Cardiac ventricle fibroblast (primary cell): ENCODE data around the gene PRSS53. TPM values are rescaled to one million over a fixed set of nuclear protein-coding genes. Genes with fewer than 3 reads are reported as not detected.

Source experiments
- total RNA-seq: library from RNA; depleted of rRNA; stranded (reverse); fragments of >200 nt; gene quantifications from 2 replicates; pipeline ENCODE4 v1.2.3, GENCODE V29; 2015

PRSS53 gene
- 1.2 and 3.2 TPM in 2 replicates for total RNA-seq

DNA sequence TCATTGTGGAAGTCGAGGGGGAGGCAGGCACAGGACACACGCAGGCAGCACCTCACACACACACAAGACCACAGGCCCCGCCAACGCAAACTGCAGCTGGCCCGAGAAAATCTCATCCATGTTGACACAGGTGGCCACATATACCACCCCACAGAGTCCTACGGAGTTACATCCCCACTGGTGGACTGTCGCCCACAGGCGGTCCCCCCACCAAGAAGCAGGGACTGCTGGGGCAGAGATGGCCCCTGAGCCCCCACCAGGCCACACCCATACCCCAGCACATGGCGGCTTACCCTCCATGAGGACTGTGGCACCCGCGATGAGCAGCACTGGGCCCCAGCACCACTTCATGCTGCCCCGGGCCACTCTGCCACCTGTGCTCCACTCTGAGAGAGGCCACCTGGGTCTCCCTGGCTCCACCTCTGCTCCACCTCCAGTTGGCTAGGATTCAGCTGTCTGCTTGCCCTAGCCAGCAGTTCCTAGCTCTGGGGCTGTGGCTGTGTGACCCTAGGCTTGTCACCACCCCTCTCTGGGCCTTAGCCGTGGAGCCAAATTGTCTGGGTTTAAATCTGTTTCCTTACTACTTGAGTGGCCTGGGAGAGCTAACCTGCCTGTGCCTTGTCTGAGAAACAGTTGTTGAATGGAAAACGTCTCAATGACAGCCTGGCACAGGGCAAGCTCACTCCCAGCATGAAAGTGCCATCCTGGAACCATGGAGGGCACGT lies at the start of gene PRSS53:
TSS of gene PRSS53 (minus strand) at position 485 of the 725 bp plus-strand sequence. CDS start at position 351, 134 bp downstream.

GRCh38 chr16:31135535-31136286 lies 47.0 kb upstream of the PRSS53 start, which contains the start of gene PRSS8:
Gene PRSS8 (minus strand): TSS chr16:31135727. CDS start chr16:31135498, 229 bp downstream.

GRCh38 chr16:31117384-31118222 lies 28.9 kb upstream of the PRSS53 start, which contains the start of gene KAT8:
Gene KAT8 (plus strand): TSS chr16:31117664. CDS start chr16:31117682, 18 bp downstream.

DNA sequence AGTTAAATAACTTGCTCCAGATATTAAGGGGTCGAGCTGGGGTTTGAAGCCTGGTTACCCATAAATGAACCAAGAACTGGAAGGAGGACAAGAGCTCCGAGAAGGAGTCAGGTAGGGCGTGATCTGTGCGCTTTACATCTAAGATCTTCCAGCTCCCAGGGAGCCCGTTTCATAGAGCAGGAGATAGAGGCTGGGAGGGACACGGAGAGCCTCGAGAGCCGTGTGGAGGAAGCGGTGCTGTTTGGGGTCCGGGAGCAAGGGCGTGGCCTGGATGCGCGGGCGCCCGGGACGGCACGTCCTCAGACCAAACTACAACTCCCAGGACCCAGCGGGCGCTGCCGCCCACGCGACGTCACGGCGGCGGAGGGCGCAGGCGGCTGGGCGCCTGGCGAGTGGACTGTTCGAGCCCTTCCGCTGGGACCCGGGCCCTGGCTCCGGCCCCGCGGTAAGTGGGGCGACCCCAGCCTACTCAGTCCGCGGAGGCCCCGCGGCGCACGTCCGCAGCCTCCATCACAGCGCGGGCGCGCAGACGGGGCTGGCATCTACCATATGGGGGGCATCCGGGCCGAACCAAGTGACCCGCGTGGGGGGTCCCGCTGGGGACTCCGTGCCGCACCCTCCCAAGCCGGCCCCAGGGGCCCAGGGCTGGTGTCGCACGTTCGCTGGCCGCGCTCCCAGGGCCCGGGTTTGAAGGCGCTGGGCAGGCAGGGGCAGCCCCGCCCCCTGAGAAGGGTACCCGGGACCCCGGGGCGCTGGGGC lies 19.5 kb upstream of the PRSS53 start, which contains the start of gene BCKDK:
TSS of gene BCKDK (plus strand) at position 352 of the 759 bp plus-strand sequence. CDS start 838 bp downstream, outside the sequence.

GRCh38 chr16:31094424-31095120 lies 5.8 kb upstream of the PRSS53 start, which contains the start of gene VKORC1:
Gene VKORC1 (minus strand): TSS chr16:31094797. CDS start chr16:31094729, 68 bp downstream.

GRCh38 chr16:31073970-31074813 lies 14.6 kb downstream of the PRSS53 start, which contains the start of the genes ZNF646 and ZNF668:
Gene ZNF646 (plus strand): TSS chr16:31074422. CDS start chr16:31076325, 1,903 bp downstream.
Gene ZNF668 (minus strand): TSS chr16:31074240. CDS start chr16:31064459, 9,781 bp downstream.

Other genes starting within 250 kb of the PRSS53 start
- 29.7 and 36.9 TPM in 2 replicates for gene BCL7C, start 194.9 kb downstream of the PRSS53 start, total RNA-seq
- gene CTF1, start 192.3 kb downstream of the PRSS53 start, total RNA-seq, result 2.0 and 3.6 TPM in 2 replicates
- gene FBXL19, start 165.4 kb downstream of the PRSS53 start, total RNA-seq, result 13.2 and 13.7 TPM in 2 replicates
- gene ORAI3, start 139.9 kb downstream of the PRSS53 start, total RNA-seq, result 45.4 and 48.9 TPM in 2 replicates
- 5.2 and 6.2 TPM in 2 replicates for gene SETD1A, start 131.2 kb downstream of the PRSS53 start, total RNA-seq
- 11.1 and 11.7 TPM in 2 replicates for gene HSD3B7, start 103.7 kb downstream of the PRSS53 start, total RNA-seq
- gene STX1B, start 78.3 kb downstream of the PRSS53 start, total RNA-seq, result 0.25 and 0.29 TPM in 2 replicates
- gene STX4, start 55.4 kb downstream of the PRSS53 start, total RNA-seq, result 19.0 and 25.1 TPM in 2 replicates
- 9.8 and 14.4 TPM in 2 replicates for gene ZNF668, start 14.7 kb downstream of the PRSS53 start, total RNA-seq
- 8.0 and 10.5 TPM in 2 replicates for gene ZNF646, start 14.5 kb downstream of the PRSS53 start, total RNA-seq
- 309 and 356 TPM in 2 replicates for gene VKORC1, start 5.9 kb upstream of the PRSS53 start, total RNA-seq
- 55.5 and 66.1 TPM in 2 replicates for gene BCKDK, start 19.4 kb upstream of the PRSS53 start, total RNA-seq
- 21.0 and 22.6 TPM in 2 replicates for gene KAT8, start 28.7 kb upstream of the PRSS53 start, total RNA-seq
- not detected in 2 replicates for gene PRSS8, start 46.8 kb upstream of the PRSS53 start, total RNA-seq
- 0.20 TPM in 1 of 2 replicates, not detected in the other for gene PRSS36, start 61.1 kb upstream of the PRSS53 start, total RNA-seq
- gene FUS, start 91.2 kb upstream of the PRSS53 start, total RNA-seq, result 27.4 and 29.6 TPM in 2 replicates
- 42.4 and 48.0 TPM in 2 replicates for gene PYCARD, start 113.8 kb upstream of the PRSS53 start, total RNA-seq
- not detected in 2 replicates for gene TRIM72, start 125.2 kb upstream of the PRSS53 start, total RNA-seq
- not detected in 2 replicates for gene PYDC1, start 128.2 kb upstream of the PRSS53 start, total RNA-seq
- gene ITGAM, start 171.0 kb upstream of the PRSS53 start, total RNA-seq, result not detected in 2 replicates